HCEC 1CT (cell line): ENCODE data around the gene SULT4A1.

Source experiments
- DNase-seq: peaks from one replicate; pipeline ENCODE4 v3.0.0-alpha.2; 2017

SULT4A1 gene

GRCh38 chr22:43796567-43796966 is 65.7 kb downstream of the SULT4A1 start:
- DNase-seq = peak; percentile 24

GRCh38 chr22:43795320-43795719 is 67.0 kb downstream of the SULT4A1 start:
- no peak for DNase-seq

GRCh38 chr22:43792905-43793304 is 69.4 kb downstream of the SULT4A1 start:
- DNase-seq = no peak

- DNase-seq = peak; percentile 76
Measured at GRCh38 chr22:43789452-43789851, 72.9 kb downstream of the SULT4A1 start.

- DNase-seq = no peak
Measured at GRCh38 chr22:43783777-43784176, 78.5 kb downstream of the SULT4A1 start.

- no peak for DNase-seq
Measured at GRCh38 chr22:43782448-43782847, 79.9 kb downstream of the SULT4A1 start.

GRCh38 chr22:43777286-43777685 is 85.0 kb downstream of the SULT4A1 start:
- DNase-seq = peak; percentile 32

GRCh38 chr22:43776081-43776670 is 86.1 kb downstream of the SULT4A1 start:
- no peak for DNase-seq
